Coronary artery (tissue), 2 donors: ENCODE measurements around the gene PDP2.

Source experiments
- DNase-seq: peaks from one replicate; pipeline ENCODE4 v3.0.0-alpha.2; 2017; ENCODE audit warnings: low spot score
- H3K27ac ChIP-seq, 2 donors: fragments of 200-600 bp; sonication (generic); one replicate each; pipeline ENCODE4 v1.5.1; 2016 to 2019
- H3K4me3 ChIP-seq: fragments of 200-600 bp; sonication (generic); 2 replicates; pipeline ENCODE4 v1.5.1; 2016; ENCODE audit warnings: mild to moderate bottlenecking, moderate library complexity
- CTCF ChIP-seq: fragments of 200-600 bp; sonication (generic); IDR thresholded peaks from one replicate; pipeline ENCODE4 v1.5.1; 2019; ENCODE audit warnings: antibody characterized with exemption

Gene PDP2

GRCh38 chr16:66910175-66910940 lies 30.0 kb downstream of the PDP2 start:
- DNase-seq, result no peak
- TF ChIP-seq CTCF, result no peak
- Histone ChIP-seq H3K4me3 (no peak overlapping the region), H3K27ac (no peak overlapping the region)

GRCh38 chr16:66911112-66911511 lies 30.8 kb downstream of the PDP2 start:
- no peak overlapping the region for H3K27ac ChIP-seq
- no peak overlapping the region for H3K4me3 ChIP-seq
- TF ChIP-seq CTCF, result no peak
- no peak for DNase-seq

- no peak overlapping the region for H3K4me3 ChIP-seq
- no peak overlapping the region for H3K27ac ChIP-seq
- no peak for DNase-seq
- no peak for TF ChIP-seq CTCF
Observed at GRCh38 chr16:66911801-66912200, 31.5 kb downstream of the PDP2 start.

GRCh38 chr16:66913081-66913480 lies 32.8 kb downstream of the PDP2 start:
- TF ChIP-seq CTCF, result no peak
- Histone ChIP-seq H3K4me3 (no peak overlapping the region), H3K27ac (no peak overlapping the region)
- no peak for DNase-seq

GRCh38 chr16:66913711-66914110 lies 33.4 kb downstream of the PDP2 start:
- no peak for DNase-seq
- H3K27ac ChIP-seq, result no peak overlapping the region
- no peak for TF ChIP-seq CTCF
- H3K4me3 ChIP-seq, result no peak overlapping the region

GRCh38 chr16:66914541-66914940 lies 34.2 kb downstream of the PDP2 start:
- Histone ChIP-seq H3K27ac (no peak overlapping the region), H3K4me3 (no peak overlapping the region)
- no peak for DNase-seq
- TF ChIP-seq CTCF, result no peak

- no peak for DNase-seq
- no peak for TF ChIP-seq CTCF
- Histone ChIP-seq H3K27ac (no peak overlapping the region), H3K4me3 (no peak overlapping the region)
Observed at GRCh38 chr16:66915041-66915440, 34.7 kb downstream of the PDP2 start.
